Measurements from ENCODE around the gene FGD4. TPM values are rescaled to one million over a fixed set of nuclear protein-coding genes. Genes with fewer than 3 reads are reported as not detected.

FGD4 gene
- total RNA-seq, 1 donor from 2014 or later, result 17.4 TPM

DNA sequence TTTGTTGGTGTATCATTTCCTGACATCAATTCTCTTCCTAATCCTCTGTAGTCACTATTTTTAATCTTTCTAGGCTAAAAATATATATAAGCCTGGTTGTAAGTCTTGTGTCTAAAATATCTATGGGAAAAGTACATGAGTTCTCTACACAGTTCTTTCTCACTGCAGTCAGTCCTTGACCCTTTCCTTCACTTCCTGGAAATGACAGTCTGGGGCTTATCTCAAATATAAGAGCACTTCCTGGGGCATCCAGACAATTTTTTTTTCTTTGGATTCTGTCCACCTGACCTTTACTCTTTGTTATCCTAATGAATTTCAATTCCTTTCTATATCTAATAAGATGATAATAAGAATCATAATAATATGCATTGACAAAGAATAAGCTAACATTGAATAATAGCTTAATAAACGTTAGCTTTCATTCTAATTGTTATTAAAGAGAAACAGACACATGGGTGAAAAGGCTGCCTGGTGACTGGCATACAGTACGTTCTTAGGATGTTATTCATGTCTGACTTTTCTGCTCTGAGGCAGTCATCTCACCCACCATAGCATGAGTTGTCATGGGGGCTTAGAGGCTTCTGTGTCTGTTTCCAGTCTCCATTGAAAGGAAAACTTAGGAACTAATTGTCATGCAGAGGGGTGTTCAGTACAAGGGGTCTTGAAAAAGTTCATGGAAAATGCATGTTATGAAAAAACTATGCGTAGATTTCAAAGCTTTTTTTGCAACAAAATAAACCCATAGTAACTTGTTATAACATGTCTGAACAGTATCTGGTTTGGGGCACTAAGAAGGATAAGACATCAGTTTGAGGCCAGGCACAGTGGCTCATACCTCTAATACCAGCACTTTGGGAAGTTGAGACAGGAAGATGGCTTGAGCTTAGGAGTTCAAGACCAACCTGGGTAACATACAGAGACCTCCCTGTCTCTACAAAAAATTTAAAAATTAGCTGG is 213.6 kb downstream of the FGD4 start:
- no peak for ATAC-seq

DNA sequence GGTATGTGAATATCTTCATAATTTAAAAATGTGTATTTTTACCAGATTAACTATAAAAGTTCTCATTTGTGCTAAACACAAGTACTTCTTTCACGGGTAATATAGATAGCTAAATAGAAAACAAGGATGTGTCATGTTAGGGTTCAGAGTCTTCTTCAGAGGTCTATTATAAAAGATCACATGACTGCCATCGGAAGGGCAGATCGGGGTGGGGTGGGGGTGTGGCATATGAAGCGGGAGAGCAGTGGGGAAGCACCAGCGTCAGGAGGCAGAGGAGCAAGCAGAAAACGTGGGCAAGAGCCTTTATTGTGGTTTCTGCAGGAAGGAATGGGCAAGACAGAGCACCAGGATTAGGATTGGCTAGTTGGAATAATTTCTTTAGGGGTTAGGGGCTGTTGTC is 216.1 kb downstream of the FGD4 start:
- ATAC-seq, result no peak

DNA sequence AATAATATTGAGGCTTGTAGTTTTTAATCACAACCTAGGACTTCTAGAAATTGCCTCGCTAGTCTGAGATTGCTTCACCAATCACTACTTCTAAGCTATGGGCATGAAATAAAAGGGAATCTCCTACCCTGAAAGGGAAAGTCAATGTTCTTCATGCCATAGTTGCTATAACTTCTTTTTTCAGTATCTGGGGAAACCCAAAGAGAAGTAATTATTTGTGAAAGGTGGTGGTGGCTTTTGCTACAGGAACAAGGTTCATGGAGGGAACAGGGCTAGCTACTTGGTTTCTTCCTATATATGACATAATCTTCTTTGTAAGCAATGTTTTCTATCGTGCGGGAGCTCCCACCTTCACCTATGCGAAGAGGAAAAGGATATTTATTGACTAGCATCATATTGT is 218.2 kb downstream of the FGD4 start:
- no peak for ATAC-seq

DNA sequence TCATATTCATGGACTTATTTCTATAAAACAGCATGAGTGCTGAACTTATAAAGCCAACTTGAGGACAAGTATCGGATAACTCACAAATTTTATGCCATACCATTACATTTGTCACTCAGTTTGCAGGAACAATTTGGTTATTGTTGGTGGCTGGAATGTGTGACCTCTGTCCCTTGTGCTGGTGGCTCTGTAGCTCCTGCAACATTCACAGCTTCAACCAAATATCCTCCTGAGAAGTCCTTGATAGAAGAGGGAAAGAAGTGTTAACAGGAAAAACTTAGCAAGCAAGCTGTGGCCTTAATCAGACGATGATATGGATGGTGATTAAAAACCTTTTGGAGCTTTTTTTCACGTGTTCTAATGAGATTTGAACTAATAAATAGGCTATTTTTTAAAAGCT is 218.8 kb downstream of the FGD4 start:
- no peak for ATAC-seq

DNA sequence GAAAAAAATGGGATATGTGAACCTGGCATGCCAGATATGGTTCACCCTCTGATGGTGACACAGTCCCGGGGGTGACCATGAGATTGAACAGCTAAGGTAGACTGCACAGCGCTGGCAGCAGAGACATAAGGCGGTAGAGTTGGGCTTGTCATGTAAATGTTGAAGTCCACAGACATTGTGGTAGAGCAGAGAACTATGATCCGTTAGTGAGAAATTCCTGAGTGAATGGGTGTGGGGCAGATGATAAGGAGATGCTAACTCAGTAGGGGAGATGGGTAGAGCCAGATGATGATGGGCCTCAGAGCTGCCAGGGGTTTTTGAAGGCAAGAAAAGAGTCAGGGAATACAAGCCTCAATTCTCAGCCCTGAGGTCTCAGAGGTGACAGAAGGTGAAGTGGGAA is 228.6 kb downstream of the FGD4 start:
- no peak for ATAC-seq

DNA sequence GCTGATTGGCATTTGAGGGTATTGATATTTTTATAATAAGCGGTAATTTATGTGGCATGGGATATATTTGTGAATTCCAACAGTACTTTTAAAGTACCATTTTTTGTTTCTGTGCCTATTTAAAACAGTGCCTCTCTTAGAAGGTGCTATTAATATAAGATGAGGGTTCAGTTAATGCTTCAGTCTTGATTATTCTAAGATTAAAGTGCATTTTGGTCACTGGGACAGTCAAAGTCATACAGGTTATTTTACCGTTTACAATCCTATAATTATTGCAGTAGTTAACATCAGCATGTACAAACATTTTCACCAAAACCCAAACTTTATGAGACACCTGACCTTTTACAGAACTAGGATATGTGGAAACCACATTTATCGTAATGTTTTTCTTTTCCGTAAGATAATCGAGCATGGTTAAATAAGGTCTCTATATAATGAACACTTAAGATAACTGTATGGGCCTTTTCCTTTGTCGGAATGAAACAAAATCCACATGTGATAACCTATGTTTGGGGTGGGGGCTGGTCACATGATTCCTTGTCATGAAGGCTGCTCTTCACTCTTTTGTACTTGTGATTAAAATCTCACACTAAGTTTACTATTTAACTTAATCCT is 242.0 kb downstream of the FGD4 start:
- no peak for ATAC-seq

DNA sequence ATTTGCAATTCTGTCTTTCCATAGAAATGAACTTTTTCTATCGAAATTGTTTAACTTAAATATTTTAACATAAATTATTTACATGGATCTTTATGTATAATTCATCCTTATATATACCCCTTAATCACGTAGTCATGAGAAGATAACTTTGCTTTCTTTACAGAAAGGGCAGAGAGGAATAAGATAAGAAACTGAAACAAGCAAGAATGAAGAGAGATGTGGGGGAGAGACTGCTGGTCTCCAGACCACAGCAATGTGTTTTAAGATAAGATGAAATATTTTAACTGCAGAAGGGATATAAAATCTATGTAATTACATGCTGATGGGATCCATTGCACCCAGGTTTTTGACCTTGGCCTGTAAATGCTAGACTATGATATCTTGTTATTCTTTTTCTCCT is 245.1 kb downstream of the FGD4 start:
- ATAC-seq, result no peak

DNA sequence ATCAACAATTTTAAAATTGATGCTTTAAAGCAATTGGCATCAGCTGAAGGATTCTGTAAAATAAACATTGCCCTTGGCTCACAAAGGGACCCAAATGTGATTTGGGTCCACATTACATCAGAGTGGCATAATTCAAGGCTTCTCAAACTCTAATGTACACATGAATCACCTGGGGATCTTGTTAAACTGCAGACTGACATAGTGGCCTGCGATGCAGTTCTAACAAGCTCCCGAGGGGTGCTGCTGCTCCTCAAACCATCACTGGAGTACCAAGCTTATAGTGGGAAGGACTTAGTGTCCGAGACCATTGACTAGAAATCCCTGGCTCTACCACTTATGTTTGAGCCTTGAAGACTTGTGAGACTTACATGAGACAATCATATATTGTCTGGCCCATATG is 247.9 kb downstream of the FGD4 start:
- no peak for ATAC-seq

DNA sequence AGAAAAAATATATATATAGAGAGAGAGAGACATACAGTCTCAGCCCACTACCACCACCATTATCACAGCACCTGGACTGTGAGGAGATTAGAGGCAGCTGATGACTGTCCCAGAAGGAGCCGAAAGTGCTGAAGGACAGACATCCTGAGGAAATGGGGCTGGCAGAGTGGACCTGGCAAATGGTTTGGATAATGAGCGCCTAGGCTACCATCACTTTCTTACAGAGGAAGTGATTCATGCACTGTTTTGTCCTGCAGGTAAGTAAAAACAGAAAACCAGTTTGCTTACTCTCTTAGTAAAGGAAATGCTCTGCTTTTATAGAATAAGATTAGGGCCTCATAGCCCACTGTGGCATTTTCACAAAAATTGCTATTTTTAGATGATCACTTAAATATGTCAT is 251.2 kb downstream of the FGD4 start:
- peak; percentile 46 for ATAC-seq

DNA sequence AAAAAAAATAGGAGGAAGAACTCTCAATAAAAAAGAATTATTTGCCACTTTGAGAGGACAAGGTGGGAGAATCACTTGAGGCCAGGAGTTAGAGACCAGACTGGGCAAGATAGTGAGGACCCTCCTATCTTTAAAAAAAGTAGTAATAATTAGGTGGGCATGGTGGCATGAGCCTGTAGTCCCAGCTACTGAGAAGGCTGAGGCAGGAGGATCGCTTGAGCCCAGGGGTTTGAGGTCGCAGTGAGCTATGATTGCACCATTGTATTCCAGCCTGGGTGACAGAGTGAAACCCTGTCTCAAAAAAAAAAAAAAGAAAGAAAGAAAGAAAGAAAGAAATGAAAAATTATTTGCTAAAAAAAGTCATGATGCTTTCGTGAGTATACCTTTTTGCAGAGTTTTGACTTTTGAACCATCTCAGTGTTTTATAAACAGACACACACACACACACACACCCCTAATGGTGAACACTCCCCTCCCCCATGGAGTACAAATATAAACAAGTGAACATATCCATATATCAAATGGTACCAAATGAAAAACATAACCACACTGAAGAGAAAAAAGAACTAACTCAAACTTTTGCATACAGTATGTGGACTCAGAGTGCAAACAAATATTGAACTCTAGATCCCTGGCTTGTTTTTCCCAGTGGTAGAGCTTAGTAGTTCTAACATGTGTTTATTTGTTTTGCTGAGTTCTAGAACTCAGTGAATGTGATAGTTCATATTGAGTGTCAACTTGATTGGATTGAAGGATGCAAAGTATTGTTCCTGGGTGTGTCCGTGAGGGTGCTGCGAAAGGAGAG is 252.0 kb downstream of the FGD4 start:
- ATAC-seq, result no peak

DNA sequence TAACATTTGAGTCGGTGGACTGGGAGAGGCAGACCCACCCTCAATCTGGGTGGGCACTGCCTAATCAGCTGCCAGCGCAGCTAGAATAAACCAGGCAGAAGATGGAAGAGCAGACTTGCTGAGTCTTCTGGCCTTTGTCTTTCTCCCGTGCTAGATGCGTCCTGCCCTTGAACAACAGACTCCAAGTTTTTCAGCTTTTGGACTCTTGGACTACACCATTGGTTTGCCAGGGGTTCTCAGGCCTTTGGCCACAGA is 252.5 kb downstream of the FGD4 start:
- no peak for ATAC-seq

DNA sequence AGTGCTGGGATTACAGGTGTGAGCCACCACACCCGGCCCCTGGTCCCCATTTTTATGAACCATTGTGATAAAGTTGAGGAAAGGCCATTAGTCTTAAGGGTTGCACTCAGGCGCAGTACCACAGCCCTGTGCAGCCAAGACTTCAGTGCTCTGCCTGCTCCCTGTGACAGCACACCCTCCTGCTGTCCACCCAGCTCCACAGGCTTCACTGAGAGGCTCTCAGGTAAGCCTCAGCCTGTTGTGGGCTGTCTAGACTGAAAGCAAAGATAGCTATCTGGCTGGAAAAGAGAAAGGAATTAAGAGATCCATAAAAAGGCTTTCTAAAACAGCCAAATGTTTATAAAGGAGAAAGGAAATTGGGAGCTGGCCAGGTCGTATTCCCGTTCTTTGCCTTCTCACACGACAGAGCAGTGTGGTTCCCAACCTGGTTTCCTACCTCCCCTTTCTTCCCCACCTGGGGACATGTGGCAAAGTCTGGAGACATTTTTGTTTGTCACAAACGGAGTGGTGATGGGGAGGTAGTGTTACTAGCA is 260.6 kb downstream of the FGD4 start:
- no peak for ATAC-seq

DNA sequence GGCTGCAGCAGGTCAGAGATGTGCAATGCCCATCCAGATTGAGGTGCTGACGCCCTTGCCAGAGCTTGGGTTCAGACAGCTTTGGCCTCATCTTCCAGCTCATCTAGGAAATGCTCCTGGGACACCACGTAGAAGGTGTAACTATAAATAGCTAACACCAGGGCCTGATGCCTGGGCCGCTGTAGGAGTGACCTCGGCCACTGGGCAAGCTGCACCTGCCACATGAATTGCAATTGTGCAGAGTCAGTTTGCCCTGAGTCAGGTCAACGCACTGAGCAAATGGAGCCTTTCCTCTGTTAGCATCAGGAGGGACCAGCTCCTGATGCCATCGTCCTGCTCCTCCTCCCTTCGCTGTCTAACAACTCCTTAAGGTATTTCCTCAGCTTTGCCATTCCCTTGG is 262.3 kb downstream of the FGD4 start:
- no peak for ATAC-seq

DNA sequence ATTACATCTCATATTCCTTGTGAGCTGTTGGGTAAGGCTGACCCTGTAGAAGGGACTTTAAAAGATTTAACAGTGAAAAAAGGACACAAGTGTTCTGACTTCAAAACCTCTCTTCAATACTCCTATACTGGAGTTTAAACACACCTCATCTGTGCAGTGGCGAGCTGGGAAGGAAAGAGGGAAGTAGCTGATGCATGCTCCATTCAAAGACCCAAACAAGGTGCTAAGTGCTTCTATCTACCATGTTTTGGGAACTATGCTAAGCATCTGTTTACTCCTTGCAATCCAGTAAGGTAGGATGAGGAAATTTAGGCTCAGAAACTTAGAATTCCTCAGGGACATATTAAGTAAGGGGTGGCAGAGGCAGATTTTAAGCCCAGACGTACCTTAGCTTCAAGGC is 263.3 kb downstream of the FGD4 start:
- no peak for ATAC-seq

DNA sequence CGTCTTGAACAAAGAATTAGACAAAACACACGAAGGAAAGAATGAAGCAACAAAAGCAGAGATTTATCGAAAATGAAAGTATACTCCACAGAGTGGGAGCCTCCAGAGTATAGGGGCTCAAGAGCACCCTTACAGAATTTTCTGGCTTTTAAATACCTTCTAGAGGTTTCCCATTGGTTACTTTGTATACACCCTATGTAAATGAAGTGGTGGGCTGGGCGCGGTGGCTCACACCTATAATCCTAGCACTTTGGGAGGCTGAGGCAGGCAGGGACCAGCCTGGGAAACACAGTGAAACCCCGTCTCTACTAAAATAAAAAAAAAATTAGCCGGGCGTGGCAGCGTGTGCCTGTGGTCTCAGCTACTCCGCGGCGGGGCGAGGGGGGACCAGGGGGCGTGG is 266.7 kb downstream of the FGD4 start:
- ATAC-seq, result no peak

DNA sequence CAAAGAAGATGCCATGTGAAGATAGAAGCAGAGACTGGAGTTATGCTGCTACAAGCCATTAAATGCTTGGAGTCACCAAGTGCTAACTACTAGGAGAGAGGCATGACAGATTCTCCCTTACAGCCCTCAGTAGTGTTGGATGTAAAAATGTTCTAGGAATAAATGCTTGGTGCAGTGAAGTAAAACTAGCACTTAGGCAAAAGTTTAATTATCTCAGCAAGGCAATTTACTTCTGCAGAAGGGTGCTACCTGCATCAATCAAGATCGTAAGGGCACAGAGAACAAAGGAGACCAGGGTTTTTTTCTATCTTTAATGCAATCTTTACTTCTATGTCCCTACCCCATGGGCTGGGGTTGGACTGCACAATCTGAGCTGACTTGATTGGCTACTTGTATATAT is 270.2 kb downstream of the FGD4 start:
- ATAC-seq, result no peak

DNA sequence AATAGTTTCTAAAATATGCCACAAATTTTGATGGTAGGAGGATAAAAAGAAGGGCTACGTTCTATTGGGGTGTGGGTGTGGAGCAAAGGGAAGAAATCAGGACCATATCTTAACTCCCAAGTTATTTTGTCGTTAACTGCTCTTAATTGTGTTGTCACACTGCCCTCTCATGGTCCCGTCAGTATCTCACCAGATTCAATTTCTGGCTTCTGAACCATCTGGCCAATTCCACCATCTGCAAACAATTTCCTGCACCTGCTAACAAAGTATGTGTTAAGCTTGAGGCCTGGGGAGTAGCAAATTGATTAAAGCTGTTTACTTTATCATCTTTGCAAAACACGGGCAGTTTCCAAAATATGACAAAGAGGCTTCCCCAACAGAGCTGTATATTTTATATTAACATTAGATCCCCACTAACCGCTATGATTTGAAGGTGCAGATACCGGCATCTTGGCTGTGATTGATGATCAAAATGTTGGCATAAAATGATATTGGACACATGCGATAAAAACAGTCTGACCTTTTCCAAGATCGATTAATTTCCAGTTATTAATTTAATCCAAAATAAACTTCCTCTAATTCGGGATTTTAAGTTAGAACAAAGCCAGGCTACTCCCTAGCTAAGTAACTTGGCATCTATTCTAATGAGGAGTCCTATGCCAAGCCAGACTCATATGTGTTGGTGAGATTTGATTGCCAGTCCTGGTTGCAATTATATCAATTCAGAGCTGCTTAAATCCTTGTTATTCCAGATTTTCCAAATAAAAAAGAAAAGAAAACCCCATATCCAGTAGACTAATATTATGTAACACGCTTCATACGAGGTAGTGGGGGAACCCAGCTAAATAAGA is 272.8 kb downstream of the FGD4 start:
- ATAC-seq, result peak; percentile 66

DNA sequence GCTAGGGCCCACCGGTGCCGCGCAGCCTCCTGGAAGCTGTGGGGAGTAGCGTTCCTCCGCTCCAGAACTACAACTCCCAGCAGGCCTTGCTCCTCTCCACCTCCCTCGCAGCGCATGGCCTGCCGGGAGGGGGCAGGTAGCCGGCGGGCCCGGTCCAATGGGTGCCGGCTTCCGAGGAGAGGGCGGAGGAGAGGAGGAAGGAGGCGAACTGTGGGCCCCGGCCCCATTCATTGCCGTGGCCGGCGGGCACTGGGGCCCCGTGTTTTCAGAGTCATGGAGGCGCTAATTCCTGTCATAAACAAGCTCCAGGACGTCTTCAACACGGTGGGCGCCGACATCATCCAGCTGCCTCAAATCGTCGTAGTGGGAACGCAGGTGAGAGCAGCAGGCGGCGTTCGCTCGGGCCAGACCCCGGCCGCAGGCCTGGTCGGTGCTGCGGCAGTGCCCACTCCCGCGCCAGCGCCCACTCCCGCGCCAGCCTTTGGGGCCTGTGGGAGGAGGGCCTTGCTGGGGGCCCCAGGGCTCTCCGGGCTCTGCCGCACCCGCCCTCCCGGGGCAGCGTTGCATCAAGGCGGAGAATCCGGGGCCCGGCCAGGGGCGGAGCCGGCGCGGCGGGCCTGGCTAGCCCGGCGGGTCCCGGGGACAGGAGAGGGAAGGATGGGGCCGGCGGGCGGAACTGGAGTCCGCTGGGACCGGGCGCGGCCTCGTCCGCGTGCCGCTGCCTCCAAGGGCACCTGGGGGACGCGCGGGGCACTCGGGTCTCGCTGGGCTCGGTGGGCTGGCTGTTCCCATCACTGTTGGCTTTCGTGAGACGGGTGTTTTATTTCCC is 279.9 kb downstream of the FGD4 start, which contains the start of gene DNM1L:
TSS of gene DNM1L (plus strand) at position 211 of the 829 bp plus-strand sequence. CDS start at position 274, 63 bp downstream.
- ATAC-seq, result peak; percentile 99

DNA sequence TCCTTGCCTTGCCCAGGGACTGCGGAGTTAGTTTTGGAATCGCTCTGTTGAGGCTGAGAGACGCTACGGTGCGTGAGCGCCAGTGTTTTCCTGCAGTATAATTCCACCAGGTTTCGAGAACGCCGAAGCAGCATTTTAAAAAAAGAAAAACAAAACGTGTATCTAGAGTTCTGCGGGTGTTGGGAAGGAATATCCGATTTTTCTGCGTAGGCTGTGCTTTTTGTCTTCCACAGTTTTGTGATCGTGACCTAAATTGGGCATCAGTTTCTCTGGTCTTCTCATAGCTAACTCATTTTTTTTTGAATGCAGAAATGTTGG is 280.5 kb downstream of the FGD4 start:
- ATAC-seq, result no peak

DNA sequence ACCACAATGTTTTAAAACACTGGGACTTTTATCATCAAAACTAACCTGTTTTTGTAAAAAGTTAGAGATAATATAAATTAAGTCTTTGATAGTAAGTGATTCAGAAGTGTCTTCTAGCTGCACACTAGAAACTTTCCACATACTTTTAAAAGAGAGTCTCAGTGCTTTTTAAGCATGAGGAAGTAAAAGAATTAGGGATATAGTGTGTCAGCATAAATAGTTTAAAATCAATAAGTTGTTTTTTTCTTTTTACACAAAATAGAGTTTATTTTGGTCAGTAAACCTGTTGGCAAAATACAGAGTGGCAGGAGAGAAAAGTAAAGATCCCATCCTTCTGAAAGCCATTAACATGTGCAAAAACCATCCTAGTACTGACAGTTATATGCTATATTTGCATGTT is 281.4 kb downstream of the FGD4 start:
- no peak for ATAC-seq

DNA sequence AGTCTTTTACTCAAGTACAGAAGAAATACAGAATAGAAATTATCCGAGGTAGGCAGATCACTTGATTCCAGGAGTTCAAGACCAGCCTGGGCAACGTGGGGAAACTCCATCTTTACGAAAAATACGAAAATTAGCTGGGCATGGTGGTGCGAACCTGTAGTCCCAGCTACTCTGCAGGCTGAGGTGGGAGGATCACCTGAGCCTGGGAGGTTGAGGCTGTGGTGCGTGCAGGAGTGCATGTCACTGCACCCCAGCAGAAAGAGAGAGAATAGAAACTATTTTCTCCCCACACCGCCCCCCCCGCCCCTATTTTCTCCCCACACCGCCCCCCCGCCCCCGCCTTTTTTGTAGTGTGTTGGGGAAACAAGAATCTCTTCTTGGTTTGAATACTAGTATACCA is 281.9 kb downstream of the FGD4 start:
- no peak for ATAC-seq

DNA sequence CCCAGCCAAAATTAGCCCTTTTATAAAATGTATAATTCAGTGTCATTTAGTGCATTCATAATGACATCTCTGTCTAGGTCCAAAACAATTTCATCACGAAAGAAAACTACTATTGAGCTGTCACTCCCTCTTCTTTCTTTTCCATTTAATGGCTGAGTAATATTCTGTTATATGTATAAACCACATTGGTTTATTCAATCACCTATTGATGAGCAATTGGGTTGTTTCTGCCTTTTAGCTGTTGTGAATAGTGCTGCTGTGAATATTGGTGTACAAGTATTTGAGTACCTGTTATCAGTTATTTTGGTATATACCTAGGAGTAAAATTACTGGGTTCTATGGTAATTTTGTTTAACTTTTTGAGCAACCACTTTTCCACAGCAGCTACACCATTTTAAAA is 287.0 kb downstream of the FGD4 start:
- ATAC-seq, result no peak
